Fibroblast of skin of scalp (primary cell): Measurements from ENCODE around the gene NFYB.
"Not testable (repeated sequence)": the region's sequence is repeated elsewhere in the genome, so short reads cannot be mapped to it uniquely, and the experiment has no call there.

Experiments
- DNase-seq: peaks from one replicate; pipeline ENCODE4 v3.0.0-alpha.2; 2013

The NFYB gene

DNA sequence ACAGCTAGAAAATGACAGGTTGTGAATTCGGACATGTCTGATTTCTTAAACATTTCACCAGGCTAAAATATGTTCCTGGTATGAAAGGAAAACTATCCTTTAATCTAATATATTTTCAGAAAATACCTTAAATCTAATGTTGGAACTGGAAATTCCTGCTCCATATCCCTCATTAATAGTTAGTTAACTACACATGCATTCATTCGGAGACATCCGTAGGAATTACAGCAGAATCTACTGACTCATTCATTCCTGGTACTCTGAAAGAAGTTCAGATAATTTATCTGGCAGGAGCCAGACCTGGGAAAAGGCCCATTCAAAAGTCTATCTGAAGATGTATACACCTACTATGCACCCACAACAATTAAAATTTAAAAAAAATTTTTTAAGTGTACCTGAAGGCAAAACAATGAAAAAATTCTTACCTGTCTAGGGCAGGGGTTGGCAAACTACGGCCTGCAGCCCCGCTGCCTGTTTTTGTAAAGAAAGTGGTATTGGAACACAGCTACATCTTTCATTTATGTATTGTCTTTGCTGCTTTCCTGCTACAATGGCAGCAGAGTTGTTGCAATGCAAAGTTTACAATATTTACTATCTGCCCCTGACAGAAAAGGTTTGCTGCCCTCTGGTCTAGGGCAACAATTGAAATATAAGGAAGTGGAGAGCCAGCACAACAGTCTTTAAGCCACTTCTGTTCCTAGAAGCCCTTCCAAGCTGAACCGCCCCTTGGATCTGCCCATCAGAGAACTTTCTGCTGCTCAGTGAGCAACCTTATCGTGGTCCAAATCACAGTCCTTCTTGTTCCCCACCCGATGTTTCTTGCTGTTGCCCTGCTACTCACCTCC lies 17.9 kb upstream of the NFYB start:
- no peak for DNase-seq

DNA sequence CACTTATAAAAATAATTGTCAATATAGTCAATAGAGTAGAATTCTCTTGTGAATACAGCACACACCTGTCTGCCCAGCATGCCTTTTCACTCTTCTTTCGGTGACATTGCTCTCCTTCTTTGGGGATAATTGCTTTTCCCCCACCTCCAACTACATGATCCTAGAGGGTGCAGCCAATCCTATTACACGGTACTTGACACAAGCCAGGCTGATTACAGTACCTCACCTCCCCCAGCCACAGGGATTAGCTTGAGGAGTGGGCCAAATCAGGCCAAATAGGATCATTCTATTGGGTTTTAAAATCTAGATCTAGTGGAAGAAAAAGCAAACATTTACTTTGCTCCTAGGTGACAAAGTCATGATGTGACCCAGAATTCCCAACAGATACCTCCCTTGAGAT lies 16.8 kb upstream of the NFYB start:
- DNase-seq: no peak

DNA sequence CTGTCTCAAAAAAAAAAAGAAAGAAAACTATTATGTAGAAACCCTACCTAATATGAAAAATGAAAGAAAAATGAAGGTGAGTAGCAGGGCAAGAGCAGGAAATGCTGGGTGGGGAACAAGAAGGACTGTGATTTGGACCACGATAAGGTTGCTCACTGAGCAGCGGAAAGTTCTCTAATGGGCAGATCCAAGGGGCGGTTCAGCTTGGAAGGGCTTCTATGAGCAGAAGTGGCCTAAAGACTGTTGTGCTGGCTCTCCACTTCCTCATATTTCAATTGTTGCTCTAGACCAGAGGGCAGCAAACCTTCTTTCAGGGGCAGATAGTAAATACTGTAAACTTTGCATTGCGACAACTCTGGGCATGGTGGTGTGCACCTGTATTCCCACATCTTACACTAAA lies 16.3 kb upstream of the NFYB start:
- DNase-seq: no peak

DNA sequence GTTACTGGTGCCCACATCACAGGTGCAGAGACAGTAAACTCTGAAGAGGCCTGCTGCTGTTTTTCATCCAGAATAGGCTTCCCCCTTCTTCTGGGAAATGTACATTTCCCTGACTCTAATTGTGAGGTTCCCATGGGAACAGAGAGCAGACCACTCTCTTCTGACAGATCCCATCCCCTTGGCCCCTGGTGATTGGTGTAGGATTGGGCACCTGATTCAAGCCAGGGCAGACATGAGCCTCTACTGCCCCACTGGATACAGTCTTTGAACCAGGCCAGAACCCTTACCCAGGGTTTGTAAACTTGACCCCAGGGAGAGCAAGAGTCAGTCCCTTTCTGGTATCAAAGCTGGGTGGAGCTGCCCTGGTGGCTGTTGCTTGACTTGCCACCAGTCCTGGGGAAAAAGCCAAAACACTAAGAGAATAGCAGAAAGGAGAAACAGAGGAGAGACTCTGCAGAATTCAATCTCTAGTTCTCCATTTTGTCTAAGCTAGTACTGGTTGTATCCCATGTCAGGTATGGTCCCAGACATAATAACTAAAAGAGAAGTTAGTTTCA lies 14.8 kb upstream of the NFYB start:
- DNase-seq: no peak

DNA sequence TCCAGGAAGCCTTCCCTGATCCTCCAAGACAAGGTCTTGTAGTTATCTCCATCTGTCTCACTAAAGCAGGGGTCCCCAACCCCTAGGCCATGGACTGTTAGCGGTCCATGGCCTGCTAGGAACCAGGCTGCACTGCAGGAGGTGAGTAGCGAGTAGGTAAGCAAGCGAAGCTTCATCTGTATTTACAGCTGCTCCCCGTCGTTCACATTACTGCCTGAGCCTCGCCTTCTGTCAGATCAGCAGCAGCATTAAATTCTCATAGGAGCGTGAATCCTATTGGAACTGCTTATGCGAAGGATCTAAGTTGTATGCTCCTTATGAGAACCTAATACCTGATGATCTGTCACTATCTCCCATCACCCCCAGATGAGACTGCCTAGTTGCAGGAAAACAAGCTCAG lies 12.4 kb upstream of the NFYB start:
- DNase-seq: no peak

DNA sequence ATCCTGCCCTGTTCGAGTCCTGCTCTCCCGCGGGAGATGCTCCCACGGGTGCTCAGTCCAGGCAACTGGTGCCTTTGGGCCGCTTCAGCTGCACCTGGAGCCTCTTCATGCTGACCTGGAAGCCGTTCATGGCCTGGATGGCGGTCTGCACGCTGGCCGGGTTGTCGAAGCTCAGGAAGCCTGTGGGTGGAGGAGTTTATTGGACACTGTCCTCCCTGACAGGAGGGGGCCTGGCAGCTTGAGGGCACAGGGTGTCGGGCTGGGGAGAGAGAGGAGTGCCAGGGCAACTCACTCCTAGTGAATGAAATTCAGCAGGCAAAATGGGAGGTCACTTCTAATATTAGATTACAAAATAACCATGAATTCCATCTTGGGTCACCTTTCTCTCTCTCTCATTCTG lies 9.3 kb upstream of the NFYB start:
- DNase-seq: no peak

DNA sequence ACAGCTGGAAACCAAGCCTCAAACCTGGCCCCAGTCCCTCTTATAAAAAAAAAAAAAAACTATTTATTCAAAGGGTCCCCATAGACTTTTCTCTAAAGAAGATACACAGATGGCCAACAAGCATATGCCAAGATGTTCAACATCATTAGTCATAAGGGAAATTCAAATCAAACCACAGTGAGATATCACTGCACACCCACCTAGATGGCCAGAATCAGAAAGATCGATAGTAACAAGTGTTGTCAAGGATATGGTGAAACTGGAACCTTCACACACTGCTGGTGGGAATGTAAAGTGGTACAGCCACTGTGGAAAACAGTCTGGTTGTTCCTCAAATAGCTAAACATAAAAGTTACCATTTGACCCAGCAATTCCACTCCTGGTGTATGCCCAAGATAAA lies 5.9 kb upstream of the NFYB start:
- DNase-seq: no peak

DNA sequence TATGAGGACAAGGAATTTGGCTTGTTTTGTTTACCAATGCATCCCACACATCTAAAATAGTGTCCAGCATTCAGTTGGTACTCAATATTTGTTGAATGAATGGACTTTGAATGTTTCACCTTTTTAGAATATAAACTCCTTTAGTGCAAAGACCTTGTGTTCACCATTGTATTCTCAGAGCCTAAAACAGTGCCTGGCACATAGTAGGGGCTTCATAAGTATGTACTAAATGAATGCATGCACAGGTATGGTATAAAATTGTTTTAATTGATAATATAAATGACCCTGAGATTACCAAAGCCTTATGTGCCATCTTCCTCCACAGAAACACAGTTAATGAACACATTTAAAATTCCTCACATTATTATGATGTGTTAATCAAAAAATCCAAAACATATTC lies 5.0 kb upstream of the NFYB start:
- no peak for DNase-seq

DNA sequence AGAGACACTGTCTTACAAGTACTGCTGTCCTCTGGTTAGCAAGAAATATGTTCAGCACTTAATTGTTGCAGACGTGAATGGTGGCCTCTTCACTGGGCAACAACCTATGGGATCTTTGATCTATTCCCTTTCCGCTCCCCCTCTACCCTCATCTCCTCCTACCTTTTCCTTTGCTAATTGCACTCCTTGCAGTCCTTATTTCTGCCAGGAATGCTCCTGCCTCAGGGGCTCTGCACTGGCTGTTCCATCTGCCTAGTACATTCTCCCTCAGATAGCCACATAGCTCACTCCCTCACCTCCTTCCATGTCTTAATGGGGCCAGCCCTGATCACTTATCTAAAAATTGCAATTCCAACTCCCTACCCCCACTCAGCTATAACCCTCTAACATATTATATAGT lies 4.5 kb upstream of the NFYB start:
- no peak for DNase-seq

DNA sequence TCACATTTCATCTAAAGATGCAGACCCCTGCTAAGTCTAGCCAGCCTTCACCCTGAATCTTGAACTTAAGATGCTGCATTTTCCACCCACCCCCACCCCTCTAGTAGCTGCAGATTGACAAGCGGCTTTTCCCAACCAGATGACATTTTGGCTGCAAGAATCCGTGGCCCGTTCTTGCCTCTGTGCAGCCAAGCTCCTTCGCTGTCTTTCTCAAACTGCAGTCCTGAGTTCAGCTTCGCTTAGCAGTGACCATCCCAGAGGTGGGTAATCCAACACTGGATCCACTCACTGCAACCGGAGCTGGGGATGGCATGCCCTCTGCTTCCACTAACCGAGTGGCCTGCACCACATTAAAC lies 765 bp upstream of the NFYB start:
- DNase-seq: peak; percentile 12

DNA sequence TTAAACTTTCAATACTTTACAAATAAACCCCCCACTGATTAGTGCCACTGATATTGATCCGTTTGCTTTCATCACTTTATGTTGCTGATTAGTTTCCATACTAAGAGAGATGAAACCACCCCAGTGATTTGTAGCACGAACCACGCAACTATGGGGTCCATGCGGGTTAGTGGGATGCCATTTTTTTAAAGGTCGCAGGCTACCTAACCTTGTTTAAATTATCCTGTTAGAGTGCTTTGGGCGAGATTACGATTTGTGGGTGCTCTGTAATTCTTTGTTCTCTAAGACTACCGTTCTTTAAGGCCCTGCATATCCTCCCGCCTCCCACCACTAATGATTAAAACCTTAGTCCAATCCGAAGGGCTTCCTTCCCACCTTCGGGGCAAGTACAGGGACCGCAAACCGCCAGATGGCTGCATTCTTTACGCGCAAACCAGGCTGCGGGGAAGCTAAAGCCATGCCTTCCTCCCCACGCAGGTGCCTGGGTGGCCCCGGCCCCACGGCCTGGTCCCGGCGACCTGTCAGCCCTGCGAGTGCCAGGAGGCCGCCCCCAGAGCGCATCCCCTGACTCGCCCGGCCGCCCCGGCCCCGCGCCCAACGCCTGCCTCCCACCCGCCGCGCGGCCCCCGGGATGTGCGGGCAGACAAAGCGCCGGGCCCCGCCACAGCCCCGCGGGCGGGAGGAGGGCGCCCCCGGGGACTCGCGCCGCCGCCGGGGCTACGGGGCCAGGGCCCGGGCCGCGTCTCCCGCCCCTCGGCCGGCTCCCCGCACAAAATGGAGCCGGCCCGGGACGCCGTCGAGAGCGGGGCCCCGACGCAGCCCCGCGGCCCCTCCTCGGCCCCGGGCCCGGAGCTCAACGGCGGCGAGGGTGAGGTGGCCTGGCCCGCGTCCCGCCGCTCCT lies 759 bp downstream of the NFYB start:
- peak; percentile 33 for DNase-seq

DNA sequence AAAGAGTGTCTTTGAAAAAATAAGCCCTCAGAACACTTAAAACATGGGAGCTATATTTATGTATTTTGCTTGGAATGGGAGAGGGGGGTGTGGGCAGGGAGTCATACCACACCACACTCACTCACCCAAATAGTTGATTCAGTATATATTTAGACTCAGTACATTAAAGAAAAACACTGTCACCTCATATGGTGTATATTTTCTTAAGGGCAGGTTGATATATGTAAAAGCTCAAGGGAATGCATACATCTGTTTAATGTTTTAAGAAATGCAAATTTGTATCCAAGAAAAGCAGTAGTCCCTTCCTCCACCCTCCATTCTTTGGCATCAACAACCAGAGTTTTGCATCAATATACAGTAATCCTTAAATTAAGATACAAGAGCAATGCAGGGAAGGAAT lies 1.4 kb downstream of the NFYB start:
- peak; percentile 56 for DNase-seq

DNA sequence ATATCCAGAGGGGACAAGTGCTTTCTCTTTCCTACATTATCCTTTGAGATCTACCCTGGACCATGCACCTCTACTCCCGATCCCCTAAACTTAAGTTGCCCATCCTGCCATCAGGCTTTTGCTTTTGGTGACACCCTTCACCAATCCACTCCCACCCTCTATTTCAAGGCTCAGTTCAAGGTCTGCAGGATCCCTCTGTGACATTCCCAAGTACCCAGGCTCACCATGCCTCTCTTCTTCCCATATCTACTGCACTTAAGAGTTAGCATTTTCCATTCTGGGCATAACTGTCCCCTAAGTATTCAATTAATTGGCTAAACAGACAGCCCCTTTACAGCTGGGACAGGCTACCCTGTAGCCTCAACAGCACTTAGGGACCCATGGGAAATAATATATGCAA lies 3.1 kb downstream of the NFYB start:
- no peak for DNase-seq

DNA sequence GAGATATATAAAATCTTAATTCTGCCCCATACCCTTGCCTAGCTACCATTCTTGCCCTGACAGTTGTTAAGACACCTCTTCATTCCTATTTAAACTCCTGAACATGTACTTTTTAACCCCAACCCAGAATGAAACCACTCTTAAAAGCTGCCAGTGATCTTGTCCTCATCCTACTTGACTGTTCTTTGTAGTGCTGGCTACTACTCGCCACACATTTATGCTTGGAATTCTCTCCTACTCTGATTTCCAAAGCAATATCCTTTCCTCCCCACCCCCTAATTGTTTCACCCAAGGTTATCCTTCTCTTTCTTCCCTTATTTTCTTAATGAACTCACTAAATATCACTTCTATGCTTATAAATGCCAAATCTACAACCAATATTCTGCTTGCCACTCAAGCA lies 4.1 kb downstream of the NFYB start:
- DNase-seq: peak; percentile 55

DNA sequence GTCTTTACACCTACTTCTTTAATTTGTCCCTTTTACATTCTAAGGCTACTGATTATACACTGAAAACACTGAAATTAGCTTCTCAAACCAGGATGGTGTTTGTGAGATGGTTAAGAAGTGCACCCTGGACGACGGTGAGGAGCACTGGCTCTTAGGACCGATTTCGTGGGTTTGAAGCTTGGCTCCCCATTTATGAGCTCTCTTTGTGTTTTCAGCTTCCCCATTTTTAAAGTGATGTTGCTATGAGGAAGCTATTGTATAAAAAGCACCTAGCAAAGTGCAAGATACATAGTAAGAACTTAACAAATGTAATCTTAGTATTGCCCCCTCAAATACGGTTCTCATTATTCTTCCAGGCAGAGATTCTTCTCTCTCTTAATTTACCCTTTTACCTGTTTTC lies 4.7 kb downstream of the NFYB start:
- DNase-seq: no peak

DNA sequence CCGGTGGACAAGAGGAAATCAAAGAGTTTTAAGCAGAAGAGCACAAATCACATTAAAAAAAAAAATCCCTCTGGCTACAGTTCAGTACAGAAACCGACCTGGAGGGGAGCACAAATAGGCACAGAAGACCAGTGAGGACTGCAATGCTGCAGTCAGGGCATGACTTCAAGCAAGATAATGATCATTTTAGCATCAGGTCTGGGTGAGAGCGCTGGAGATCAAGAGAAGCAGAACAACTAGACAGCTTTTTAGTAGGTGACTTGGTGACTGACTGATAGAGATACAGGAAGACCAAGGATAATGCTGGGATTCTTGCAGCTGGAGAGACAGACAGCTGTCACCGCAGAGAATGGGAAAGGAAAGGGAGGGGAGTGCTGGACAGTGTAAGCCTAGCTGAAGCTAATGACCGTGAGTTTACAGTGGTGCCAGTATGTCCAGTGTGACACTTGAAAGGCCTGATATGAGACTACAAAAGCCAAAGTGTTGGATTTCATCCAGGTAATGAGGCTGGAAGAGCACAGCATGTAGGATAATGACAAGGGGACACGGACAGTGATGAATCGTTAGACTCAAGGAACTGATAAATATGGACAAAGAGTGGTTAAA lies 5.6 kb downstream of the NFYB start:
- no peak for DNase-seq

DNA sequence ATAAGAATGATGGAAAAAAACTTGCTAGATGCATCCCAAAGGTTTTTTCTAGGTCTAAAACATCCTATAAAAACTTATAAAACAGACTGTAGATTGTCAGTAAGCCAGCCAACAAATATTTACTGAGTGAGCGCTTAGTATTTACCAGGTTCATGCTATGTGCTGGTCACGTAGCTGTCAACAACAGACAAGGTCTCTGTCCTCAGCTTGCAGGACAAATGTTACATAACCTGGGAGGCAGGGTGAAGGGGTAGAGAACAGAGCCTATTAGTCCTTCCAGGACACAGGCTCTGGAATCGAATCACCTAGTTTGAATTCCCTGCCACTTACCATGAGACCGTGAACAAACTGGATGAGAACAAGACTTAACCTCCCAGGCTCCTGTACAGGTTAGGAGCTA lies 6.4 kb downstream of the NFYB start:
- no peak for DNase-seq

DNA sequence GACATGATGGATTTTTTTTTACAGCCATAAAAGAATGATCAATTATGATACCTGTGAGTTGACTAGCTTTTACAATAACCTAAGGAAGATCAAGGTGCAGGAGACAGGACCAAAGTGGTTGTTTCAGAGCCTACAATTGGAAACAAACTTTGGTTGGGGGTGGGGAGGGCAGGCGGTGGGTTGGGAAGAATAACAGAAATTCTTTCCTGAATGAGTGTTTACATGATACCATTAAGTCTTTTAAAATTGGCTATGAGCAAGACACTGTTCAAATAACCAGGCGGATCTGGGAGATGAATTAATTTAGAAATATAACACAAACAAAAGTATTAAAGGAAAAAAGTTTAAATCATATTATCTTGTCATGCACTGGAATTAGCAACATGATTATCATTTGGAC lies 7.2 kb downstream of the NFYB start:
- DNase-seq: no peak

DNA sequence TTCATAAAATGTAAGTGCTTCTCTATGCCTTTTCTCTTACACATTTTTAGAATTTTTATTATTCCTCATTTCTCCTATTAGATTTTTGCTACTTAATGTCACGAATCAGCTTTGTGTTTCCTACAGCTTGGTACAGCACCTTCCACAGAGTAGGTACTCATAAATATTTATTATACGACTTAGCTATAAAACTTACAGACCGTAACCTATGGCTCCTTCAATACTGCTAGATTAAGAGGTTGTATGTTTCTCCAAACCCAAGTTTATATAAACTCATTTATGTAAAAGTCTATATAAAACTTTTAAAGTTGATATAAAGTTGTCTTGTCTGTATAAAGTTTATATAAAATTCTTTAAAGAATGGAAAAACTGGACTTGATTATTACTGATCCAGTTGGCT lies 11.5 kb downstream of the NFYB start:
- DNase-seq: no peak

DNA sequence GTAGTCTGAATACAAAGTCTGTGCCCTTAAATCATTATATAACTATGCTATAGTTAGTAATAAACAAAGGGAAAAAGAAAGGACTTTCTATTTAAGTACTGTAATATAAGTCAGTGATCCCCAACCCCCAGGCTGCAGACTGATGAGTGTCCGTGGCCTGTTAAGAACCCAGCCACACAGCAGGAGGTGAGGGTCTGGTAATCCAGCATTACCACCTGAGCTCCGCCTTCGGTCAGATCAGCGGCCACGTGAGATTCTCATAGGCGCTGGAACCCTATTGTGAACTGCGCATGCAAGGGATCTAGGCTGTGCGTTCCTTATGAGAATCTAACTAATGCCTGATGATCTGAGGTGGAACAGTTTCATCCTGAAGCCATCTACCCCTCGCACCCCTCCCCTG lies 15.7 kb downstream of the NFYB start:
- DNase-seq: no peak

DNA sequence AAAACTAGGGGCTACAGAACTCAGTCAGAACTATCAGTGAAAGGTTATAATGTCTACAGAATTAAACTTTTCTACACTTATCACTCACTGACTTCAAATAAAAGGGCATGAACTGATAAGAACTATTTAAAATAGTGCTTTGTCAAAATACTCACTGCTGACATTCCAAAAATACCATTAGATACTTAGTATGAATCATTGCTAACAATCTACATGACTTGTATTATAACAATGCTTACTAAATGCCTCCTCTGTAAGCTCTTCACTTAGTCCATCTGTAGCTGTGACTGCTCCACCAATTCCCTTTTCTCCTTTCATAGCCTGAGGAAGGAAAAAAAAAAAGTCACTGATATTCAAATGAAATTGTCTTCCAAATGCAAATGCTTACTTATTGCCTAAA lies 17.0 kb downstream of the NFYB start:
- DNase-seq: peak; percentile 67

DNA sequence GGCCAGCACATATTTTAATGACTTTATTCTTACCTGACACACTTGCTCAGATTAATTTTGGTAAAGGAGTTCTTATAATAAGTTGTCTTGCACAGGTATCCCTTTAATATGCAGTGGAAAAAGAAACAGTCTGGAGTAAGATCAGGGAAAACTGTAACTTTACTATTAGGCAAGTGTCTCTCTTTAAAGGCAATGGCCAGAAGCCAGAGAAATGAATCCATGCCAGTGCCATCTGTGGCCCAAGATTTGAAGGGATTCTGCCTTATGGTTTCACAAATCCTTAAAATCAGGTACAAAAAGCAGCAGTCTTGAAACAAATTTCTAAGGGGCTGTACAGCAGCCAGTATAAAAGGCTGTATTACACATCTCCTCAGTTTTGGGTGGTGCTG lies 22.4 kb downstream of the NFYB start:
- DNase-seq: no peak

DNA sequence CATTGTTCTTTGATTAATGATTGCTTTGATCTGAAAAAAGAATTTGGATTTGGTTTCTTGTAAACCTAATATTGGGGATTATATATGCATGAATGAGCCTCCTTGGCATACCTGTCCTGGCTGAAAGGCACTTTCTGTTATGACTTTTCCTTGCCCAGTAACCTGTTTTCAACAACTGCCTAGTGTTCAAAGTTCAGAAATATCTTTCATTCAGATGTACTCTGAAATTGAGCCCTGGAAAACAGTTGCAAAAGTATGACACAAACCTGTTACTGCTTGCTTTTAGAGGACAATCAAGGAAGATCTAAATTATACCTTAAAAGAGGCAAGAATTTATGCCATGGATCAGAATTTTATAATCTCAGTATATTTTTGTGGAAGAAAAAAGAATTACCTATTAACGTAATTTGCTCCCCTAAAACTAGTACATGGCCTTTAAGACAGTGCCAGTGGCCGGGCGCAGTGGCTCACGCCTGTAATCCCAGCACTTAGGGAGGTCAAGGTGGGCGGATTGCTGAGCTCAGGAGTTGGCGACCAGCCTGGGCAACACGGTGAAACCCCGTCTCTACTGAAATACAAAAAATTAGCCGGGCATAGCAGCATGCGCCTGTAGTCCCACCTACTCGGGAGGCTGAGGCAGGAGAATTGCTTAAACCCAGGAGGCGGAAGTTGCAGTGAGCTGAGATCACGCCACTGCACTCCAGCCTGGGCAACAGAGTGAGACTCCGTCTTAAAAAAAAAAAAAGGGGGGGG lies 23.0 kb downstream of the NFYB start:
- not testable (repeated sequence) for DNase-seq
